Endothelial cell of umbilical vein (primary cell): ENCODE results near the gene CDKN1C.

Experiments used
- CTCF ChIP-seq, 2 donors: IDR thresholded peaks; 1 replicate in 1 of 2; 2 replicates in 1 of 2; pipeline ENCODE4 v1.5.1; 2011; ENCODE audit warnings: low read length in 2 of 2, mild to moderate bottlenecking in 2 of 2, moderate library complexity in 2 of 2, control low read depth in 1 of 2, inconsistent platforms in 1 of 2, low read depth in 1 of 2; ENCODE audit not compliant: insufficient read depth in 1 of 2; ENCODE audit errors: extremely low read depth in 1 of 2
- EZH2 ChIP-seq: IDR thresholded peaks from 2 replicates; pipeline ENCODE4 v1.6.1; 2012; ENCODE audit warnings: borderline replicate concordance, low read depth, mild to moderate bottlenecking, moderate library complexity, low read length, inconsistent platforms; ENCODE audit not compliant: severe bottlenecking
- POLR2A ChIP-seq: IDR thresholded peaks from 2 replicates; pipeline ENCODE4 v1.6.1; 2012; ENCODE audit warnings: low read depth, mild to moderate bottlenecking, control low read depth, low read length
- POLR2AphosphoS5 ChIP-seq: IDR thresholded peaks from 2 replicates; pipeline ENCODE4 v1.6.1; 2012; ENCODE audit warnings: low read depth, mild to moderate bottlenecking, control low read depth, low read length, moderate library complexity; ENCODE audit not compliant: insufficient read depth

GRCh38 chr11:2860636-2861035 lies 24.9 kb downstream of the CDKN1C start:
- TF ChIP-seq POLR2AphosphoS5 (no peak), EZH2 (no peak), CTCF (IDR thresholded peaks at IDR 0.05; ENCODE audit: extremely low read depth in 1 of 2, insufficient read depth in 1 of 2, low read depth in 1 of 2, low read length in 2 of 2) (no peak), POLR2A (no peak)
